Measurements from ENCODE around the gene APBB2.

The APBB2 gene

DNA sequence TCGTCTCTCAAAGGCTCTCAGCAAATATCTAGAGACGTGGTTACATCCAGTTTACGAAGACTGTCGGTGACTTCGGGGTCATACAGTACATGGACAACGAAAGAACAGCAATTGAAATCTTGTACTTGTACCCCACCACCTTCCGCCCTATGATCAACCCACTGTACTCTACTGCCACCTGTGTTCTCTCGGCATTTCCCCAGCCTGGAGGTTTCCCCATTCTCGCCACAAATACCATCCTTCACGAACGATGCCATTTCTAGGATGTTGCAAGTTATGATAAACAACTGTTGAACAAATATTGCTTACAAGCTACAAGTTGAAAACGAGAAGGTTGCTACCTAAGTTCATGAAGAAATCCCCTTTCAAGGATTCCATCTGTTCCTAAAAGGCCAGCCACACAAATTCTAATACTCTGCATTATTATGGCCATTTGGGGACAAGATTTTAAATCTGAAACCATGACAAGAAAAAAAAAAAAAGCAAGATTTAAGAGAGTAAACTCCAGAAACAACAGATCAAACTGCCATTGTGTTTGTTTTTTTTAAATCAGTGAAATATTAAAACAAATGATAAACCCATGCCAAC, 1.6 kb downstream of the APBB2 start:
- H3K4me3 ChIP-seq (replicated peaks; ENCODE audit: low read depth, low read length): peak overlapping the region; percentile 84
- peak; percentile 52 for DNase-seq (ENCODE audit: extremely low read depth, low read depth)

DNA sequence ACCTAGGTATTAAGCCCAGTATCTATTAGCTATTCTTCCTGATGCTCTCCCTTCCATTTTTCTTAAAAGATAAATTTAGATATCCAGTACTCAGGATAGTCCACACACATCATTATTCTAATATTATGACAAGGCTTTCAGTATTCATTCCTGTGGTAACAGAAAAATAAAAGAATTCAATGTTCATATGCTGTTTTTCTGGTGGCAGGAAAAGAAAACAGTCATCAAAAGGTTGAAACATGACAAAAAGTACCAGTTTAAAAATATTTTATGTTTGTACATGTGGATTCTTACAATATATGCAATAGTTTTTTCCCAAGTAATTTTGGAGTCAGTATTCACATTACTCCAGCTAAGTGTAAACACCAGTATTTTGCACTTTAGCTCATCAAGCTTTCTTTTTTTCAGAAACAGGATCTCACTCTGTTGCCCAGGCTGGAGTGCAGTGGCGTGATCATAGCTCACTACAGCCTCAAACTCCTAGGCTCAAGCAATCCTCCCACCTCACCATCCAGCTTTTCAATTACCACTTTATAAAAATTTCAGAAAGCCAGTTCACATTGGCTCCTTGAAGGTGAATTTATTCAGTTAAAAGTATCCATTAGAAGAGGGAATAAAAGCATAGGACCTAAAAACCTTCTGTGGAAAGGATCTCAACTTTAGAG, 2.3 kb downstream of the APBB2 start:
- TF ChIP-seq, protein P1, sequence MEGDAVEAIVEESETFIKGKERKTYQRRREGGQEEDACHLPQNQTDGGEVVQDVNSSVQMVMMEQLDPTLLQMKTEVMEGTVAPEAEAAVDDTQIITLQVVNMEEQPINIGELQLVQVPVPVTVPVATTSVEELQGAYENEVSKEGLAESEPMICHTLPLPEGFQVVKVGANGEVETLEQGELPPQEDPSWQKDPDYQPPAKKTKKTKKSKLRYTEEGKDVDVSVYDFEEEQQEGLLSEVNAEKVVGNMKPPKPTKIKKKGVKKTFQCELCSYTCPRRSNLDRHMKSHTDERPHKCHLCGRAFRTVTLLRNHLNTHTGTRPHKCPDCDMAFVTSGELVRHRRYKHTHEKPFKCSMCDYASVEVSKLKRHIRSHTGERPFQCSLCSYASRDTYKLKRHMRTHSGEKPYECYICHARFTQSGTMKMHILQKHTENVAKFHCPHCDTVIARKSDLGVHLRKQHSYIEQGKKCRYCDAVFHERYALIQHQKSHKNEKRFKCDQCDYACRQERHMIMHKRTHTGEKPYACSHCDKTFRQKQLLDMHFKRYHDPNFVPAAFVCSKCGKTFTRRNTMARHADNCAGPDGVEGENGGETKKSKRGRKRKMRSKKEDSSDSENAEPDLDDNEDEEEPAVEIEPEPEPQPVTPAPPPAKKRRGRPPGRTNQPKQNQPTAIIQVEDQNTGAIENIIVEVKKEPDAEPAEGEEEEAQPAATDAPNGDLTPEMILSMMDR (IDR thresholded peaks at IDR 0.05; ENCODE audit: low read depth, low read length, missing control alignments): no peak
- no peak for DNase-seq (ENCODE audit: extremely low read depth, low read depth)
- H3K4me3 ChIP-seq (replicated peaks; ENCODE audit: low read depth, low read length): peak overlapping the region; percentile 84

More for the DNA sequence above, 1.6 kb downstream of the APBB2 start:
- TF ChIP-seq, protein P1 (IDR thresholded peaks at IDR 0.05; ENCODE audit: low read depth, low read length, missing control alignments): peak; percentile 72

GRCh38 chr4:41209901-41210300, 4.4 kb downstream of the APBB2 start:
- TF ChIP-seq, protein P1 (IDR thresholded peaks at IDR 0.05; ENCODE audit: low read depth, low read length, missing control alignments): no peak
- H3K4me3 ChIP-seq (replicated peaks; ENCODE audit: low read depth, low read length): no peak overlapping the region
- DNase-seq (ENCODE audit: extremely low read depth, low read depth): no peak

DNA sequence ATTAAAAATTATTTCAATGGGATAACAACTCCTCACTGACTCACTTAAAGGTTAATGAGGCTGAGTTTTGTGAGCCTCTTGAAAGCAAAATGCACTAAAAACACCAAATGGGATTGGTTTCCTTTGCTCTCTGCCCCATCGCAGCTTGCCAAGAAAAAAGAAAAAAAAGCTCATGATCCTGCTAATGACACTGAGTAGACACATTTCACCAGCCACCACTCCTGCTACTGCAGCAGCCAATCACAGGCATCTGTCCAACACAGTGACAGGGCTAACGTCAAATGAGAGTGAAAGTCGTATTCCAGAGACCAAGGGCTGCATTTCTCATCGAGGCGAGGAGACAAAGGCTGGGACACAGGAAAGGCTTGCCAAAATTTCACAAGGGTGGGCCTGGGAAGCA, 5.2 kb downstream of the APBB2 start:
- H3K4me3 ChIP-seq (replicated peaks; ENCODE audit: low read depth, low read length): no peak overlapping the region
- TF ChIP-seq, protein P1 (IDR thresholded peaks at IDR 0.05; ENCODE audit: low read depth, low read length, missing control alignments): no peak
- DNase-seq (ENCODE audit: extremely low read depth, low read depth): no peak

- TF ChIP-seq, protein P1 (IDR thresholded peaks at IDR 0.05; ENCODE audit: low read depth, low read length, missing control alignments): no peak
- no peak for DNase-seq (ENCODE audit: extremely low read depth, low read depth)
- no peak overlapping the region for H3K4me3 ChIP-seq (replicated peaks; ENCODE audit: low read depth, low read length)
These were observed 7.0 kb downstream of the APBB2 start for GRCh38 chr4:41207291-41207831.

DNA sequence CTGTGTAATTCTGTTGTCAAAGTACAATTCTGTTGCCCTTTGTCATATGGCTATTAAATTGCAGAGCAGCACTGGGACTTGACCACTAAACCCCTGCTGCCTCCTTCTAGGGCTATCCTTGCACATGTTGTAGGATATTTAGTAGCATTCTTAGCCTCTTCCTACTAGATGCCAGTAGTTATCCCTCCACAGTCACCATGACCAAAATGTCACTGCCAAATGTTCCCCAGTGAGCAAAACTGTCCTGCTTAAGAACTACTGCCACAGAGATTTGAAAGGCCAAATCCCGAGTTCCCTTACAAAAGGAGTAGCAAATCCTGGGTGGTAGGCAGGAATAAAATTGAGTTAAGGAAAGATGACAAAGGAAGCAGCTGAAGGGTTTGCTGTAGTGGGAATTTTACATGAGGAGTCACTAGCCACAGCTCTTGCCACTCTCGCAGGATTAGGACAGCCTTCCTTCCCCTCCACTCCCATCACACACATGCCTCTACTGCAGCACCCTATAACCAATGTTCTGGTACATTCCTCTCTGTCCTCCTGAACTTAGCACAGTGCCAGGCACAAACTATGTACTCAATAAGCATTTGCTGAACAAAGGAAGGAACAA, 8.4 kb downstream of the APBB2 start:
- TF ChIP-seq, protein P1 (IDR thresholded peaks at IDR 0.05; ENCODE audit: low read depth, low read length, missing control alignments): no peak
- DNase-seq (ENCODE audit: extremely low read depth, low read depth): no peak
- H3K4me3 ChIP-seq (replicated peaks; ENCODE audit: low read depth, low read length): no peak overlapping the region
